Body of pancreas (tissue), 4 donors: ENCODE results near the gene CCDC175.

Source experiments
- POLR2A ChIP-seq, 3 donors: fragments of 450-650 bp; IDR thresholded peaks; one replicate each; pipeline ENCODE4 v1.6.1; 2016; ENCODE audit warnings: antibody characterized with exemption in 3 of 3, mild to moderate bottlenecking in 2 of 3
- TF ChIP-seq, protein P1 (sequence below), 7 experiments: fragments of 450-650 bp in 4 of 7; fragments of 200-600 bp in 3 of 7; sonication (generic) in 3 of 7; IDR thresholded peaks; one replicate each; pipeline ENCODE4 v1.5.1; 2016 to 2019; ENCODE audit warnings: antibody characterized with exemption in 7 of 7

DNA sequence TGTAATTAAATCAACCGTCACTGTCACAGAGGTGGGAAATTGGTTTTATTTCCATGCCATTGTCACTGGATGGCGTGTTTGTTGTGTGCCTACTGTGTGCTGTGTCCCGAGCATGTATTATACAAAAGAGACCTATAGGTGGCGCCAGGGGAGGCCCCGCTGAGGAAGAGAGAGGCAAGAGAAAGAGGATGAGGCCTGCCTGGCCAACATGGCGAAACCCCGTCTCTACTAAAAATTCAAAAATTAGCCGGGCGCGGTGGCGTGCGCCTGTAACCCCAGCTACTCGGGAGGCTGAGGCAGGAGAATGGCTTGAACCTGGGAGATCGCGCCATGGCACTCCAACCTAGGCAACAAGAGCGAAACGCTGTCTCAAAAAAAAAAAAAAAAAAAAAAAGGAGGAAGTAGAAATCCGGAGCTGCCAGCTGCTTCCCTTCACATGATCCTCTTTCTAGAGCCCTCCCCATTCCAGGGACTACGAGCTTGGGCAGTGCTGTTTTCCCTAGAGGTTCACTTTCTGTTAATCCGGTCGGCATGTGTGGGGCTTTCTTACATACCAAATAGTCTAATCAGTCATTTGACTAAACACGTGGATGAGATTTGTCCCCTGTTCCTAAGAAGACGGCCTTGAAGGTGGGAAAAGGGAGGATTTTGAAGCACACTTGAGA lies 6.4 kb upstream of the CCDC175 start:
- TF ChIP-seq, protein P1, sequence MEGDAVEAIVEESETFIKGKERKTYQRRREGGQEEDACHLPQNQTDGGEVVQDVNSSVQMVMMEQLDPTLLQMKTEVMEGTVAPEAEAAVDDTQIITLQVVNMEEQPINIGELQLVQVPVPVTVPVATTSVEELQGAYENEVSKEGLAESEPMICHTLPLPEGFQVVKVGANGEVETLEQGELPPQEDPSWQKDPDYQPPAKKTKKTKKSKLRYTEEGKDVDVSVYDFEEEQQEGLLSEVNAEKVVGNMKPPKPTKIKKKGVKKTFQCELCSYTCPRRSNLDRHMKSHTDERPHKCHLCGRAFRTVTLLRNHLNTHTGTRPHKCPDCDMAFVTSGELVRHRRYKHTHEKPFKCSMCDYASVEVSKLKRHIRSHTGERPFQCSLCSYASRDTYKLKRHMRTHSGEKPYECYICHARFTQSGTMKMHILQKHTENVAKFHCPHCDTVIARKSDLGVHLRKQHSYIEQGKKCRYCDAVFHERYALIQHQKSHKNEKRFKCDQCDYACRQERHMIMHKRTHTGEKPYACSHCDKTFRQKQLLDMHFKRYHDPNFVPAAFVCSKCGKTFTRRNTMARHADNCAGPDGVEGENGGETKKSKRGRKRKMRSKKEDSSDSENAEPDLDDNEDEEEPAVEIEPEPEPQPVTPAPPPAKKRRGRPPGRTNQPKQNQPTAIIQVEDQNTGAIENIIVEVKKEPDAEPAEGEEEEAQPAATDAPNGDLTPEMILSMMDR (IDR thresholded peaks at IDR 0.05): no peak
- no peak for TF ChIP-seq POLR2A (IDR thresholded peaks at IDR 0.05)
